Liver (tissue), 9 donors: ENCODE measurements around the gene ETV3. TPM values are rescaled to one million over a fixed set of nuclear protein-coding genes. Genes with fewer than 3 reads are reported as not detected.

Source experiments
- DNase-seq: peaks from one replicate; pipeline ENCODE4 v3.0.0-alpha.2; 2017; ENCODE audit warnings: low spot score
- H3K27ac ChIP-seq, 2 donors: one replicate each; pipeline ENCODE4 v1.7.0; 2013; ENCODE audit warnings: inconsistent platforms in 2 of 2, low read length in 2 of 2, control low read depth in 1 of 2, low read depth in 1 of 2, mild to moderate bottlenecking in 1 of 2
- H3K27me3 ChIP-seq, 4 donors: one replicate each; pipeline versions ENCODE4 v1.6.1 to v1.7.0; 2013; ENCODE audit warnings: low read length in 3 of 4, inconsistent platforms in 1 of 4, mild to moderate bottlenecking in 1 of 4, moderate library complexity in 1 of 4; ENCODE audit not compliant: control insufficient read depth in 4 of 4, insufficient read depth in 4 of 4
- H3K36me3 ChIP-seq, 4 donors: one replicate each; pipeline versions ENCODE4 v1.6.1 to v1.7.0; 2013; ENCODE audit warnings: low read length in 3 of 4, mild to moderate bottlenecking in 3 of 4, low read depth in 1 of 4, moderate library complexity in 1 of 4; ENCODE audit not compliant: control insufficient read depth in 4 of 4, insufficient read depth in 3 of 4
- H3K4me1 ChIP-seq, 4 donors: one replicate each; pipeline versions ENCODE4 v1.6.1 to v1.7.0; 2013; ENCODE audit warnings: low read length in 3 of 4, mild to moderate bottlenecking in 3 of 4, moderate library complexity in 1 of 4; ENCODE audit not compliant: control insufficient read depth in 4 of 4, insufficient read depth in 4 of 4
- H3K4me3 ChIP-seq, 3 donors: one replicate each; pipeline versions ENCODE4 v1.6.1 to v1.7.0; 2013; ENCODE audit warnings: low read length in 3 of 3, control low read depth in 1 of 3, low read depth in 1 of 3, mild to moderate bottlenecking in 1 of 3
- H3K9ac ChIP-seq, 2 donors: one replicate each; pipeline ENCODE4 v1.7.0; 2013; ENCODE audit warnings: low read length in 2 of 2, mild to moderate bottlenecking in 2 of 2, moderate library complexity in 2 of 2, control low read depth in 1 of 2, low read depth in 1 of 2
- H3K9me3 ChIP-seq, 4 donors: one replicate each; pipeline versions ENCODE4 v1.6.1 to v1.7.0; 2013; ENCODE audit warnings: low read length in 3 of 4; ENCODE audit not compliant: control insufficient read depth in 4 of 4
- CTCF ChIP-seq: fragments of 150-350 bp; IDR thresholded peaks from 2 replicates; pipeline ENCODE4 v1.5.1; 2017; ENCODE audit warnings: improper control_type of control experiment, low read depth, low read length; ENCODE audit not compliant: missing input control
- FOXA1 ChIP-seq: IDR thresholded peaks from 2 replicates; pipeline ENCODE4 v1.6.1; 2016; ENCODE audit warnings: antibody characterized with exemption
- FOXA2 ChIP-seq: IDR thresholded peaks from 2 replicates; pipeline ENCODE4 v1.6.1; 2016; ENCODE audit warnings: antibody characterized with exemption
- GABPA ChIP-seq, 2 donors: IDR thresholded peaks in 1 of 2; conservative IDR thresholded peaks in 1 of 2; 2 replicates each; pipeline ENCODE4 v1.6.1; 2016; ENCODE audit warnings: antibody characterized with exemption in 2 of 2, mild to moderate bottlenecking in 1 of 2, moderate library complexity in 1 of 2
- HNF4A ChIP-seq, 2 donors: conservative IDR thresholded peaks; 2 replicates each; pipeline ENCODE4 v1.6.1; 2016; ENCODE audit warnings: antibody characterized with exemption in 2 of 2, mild to moderate bottlenecking in 2 of 2
- HNF4G ChIP-seq: IDR thresholded peaks from 2 replicates; pipeline ENCODE4 v1.6.1; 2016; ENCODE audit warnings: antibody characterized with exemption
- JUND ChIP-seq, 2 donors: IDR thresholded peaks; 2 replicates each; pipeline ENCODE4 v1.6.1; 2016; ENCODE audit warnings: antibody characterized with exemption in 2 of 2
- NR2F2 ChIP-seq: IDR thresholded peaks from 2 replicates; pipeline ENCODE4 v1.6.1; 2016; ENCODE audit warnings: antibody characterized with exemption
- RAD21 ChIP-seq, 2 donors: IDR thresholded peaks; 2 replicates each; pipeline ENCODE4 v1.6.1; 2016; ENCODE audit warnings: antibody characterized with exemption in 2 of 2, mild to moderate bottlenecking in 2 of 2
- REST ChIP-seq: IDR thresholded peaks from 2 replicates; pipeline ENCODE4 v1.6.1; 2016; ENCODE audit warnings: antibody characterized with exemption, mild to moderate bottlenecking
- RXRA ChIP-seq, 2 donors: IDR thresholded peaks; 2 replicates each; pipeline ENCODE4 v1.6.1; 2017 to 2018; ENCODE audit warnings: antibody characterized with exemption in 2 of 2, mild to moderate bottlenecking in 1 of 2
- SP1 ChIP-seq: IDR thresholded peaks from 2 replicates; pipeline ENCODE4 v1.6.1; 2018; ENCODE audit warnings: antibody characterized with exemption, mild to moderate bottlenecking
- TAF1 ChIP-seq: conservative IDR thresholded peaks from 2 replicates; pipeline ENCODE4 v1.6.1; 2016; ENCODE audit warnings: antibody characterized with exemption, mild to moderate bottlenecking
- WGBS: extraction: QIAGEN DNeasy Blood & Tissue Kit; methylation state at CpG from one replicate; pipeline ENCODE4 v1.1.7; 2013; 5-methylcytosine and 5-hydroxymethylcytosine counted together
- polyA plus RNA-seq, 2 donors: library from polyadenylated mRNA; stranded (reverse) in 1 of 2; unstranded in 1 of 2; fragments of 200-250 nt in 1 of 2; fragments of >200 nt in 1 of 2; fragmentation: Nextera tagmentation in 1 of 2; extraction: Ambion mirVana in 1 of 2; gene quantifications; one replicate each; pipeline versions ENCODE4 v1.2.1 to v1.2.3, GENCODE V29; 2013 to 2015
- total RNA-seq, 2 donors: library from RNA; depleted of rRNA; stranded (reverse); fragments of >200 nt; gene quantifications; one replicate each; pipeline ENCODE4 v1.2.3, GENCODE V29; 2014
- donor health status: healthy.
- donor health status: healthy.
- donor health status: healthy.
- donor health status: healthy.
- donor health status: healthy.

The ETV3 gene
- total and polyA plus RNA-seq, 4 donors: 2.0 to 10.8 (median 5.3) TPM

DNA sequence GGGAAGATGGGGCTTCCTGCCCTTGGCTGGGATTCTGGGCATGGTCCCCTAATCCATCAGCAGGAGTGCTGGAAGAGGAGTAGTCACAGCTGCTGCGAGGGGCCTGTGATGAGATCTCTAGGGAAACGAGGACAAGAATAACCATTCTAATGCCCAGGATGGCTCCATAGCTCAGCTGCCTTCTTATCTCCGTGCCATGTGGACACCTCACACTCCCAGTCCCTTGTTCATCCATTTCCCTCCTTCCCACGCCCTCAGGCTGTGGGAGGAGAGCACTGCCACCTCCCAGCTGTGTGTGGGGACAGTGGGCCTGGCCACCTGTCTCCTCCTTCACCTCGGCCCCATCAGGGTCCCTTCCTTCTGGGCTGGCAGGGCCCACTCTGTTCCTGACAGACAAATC, 16.1 kb upstream of the ETV3 start:
- H3K27me3 ChIP-seq: no peaks in the 10 kb centered on the region
- H3K9me3 ChIP-seq: no peaks in the 10 kb centered on the region
- no peak overlapping the region for H3K4me3 ChIP-seq
- H3K27ac ChIP-seq: peak overlapping the region in 1 of 2 donors; percentile 10
- H3K9ac ChIP-seq: no peak overlapping the region
- 76% methylated on average over 5 of the region's 5 CpGs for WGBS
- H3K4me1 ChIP-seq: peaks cover 7 to 29% (median 23%) of the 10 kb centered on the region in 4 donors
- TF ChIP-seq CTCF (no peak), HNF4G (no peak), RXRA (IDR thresholded peaks at IDR 0.05) (no peak), FOXA2 (no peak), SP1 (no peak)
- H3K36me3 ChIP-seq: no peaks in the 10 kb centered on the region
- no peak for DNase-seq

DNA sequence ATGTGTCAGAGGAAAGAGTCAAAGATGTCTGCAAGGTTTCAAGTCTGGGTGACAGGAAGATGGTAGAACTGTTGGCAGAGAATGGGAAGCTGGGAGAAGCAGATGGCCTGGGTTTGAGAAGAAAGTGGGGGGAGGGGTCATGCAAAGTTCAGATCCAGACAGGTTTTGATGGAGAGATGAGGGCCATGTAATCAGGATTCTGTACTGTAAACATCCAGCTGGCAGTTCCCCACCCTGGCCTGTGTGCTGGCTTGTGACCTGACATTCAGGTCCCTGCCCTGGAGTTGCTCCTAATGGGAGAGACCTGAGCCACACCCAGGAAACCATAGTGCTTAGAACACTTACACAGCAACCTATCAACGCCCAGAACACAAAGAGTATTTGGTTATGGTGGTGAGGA, 15.6 kb upstream of the ETV3 start:
- Histone ChIP-seq H3K27me3 (no peaks in the 10 kb centered on the region), H3K9me3 (no peaks in the 10 kb centered on the region), H3K9ac (no peak overlapping the region), H3K4me3 (no peak overlapping the region), H3K4me1 (peaks cover 7 to 29% (median 23%) of the 10 kb centered on the region in 4 donors), H3K27ac (no peak overlapping the region), H3K36me3 (no peaks in the 10 kb centered on the region)
- no peak for DNase-seq
- WGBS: 38% methylated on average over 1 of the region's 1 CpG
- TF ChIP-seq FOXA1 (no peak), RXRA (IDR thresholded peaks at IDR 0.05) (peak; percentile 46 to 55), JUND (IDR thresholded peaks at IDR 0.05) (no peak)

DNA sequence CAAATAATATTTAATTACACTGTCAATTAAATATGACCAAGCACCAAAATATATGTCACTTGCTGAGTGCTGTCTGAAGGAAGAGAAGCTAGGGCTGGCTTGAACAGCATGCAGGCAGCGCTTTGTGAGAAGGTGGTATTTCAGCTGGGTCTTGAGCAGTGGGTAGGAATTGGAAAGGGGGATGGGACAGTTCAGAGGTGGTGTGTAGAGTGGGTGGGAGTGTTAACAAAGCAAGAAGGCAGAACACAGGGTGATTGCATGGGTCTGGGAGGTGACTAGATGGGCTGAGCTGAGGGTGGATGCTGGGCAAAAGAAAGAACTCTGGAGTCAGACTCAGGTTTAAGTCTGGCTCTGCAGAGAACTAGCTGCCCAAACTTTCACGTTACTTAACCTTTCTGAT, 14.3 kb upstream of the ETV3 start:
- Histone ChIP-seq H3K4me3 (no peak overlapping the region), H3K4me1 (peaks cover 7 to 29% (median 23%) of the 10 kb centered on the region in 4 donors), H3K27ac (no peak overlapping the region), H3K27me3 (no peaks in the 10 kb centered on the region), H3K9ac (no peak overlapping the region), H3K36me3 (no peaks in the 10 kb centered on the region), H3K9me3 (no peaks in the 10 kb centered on the region)
- no peak for DNase-seq
- TF ChIP-seq CTCF (no peak), REST (no peak), FOXA2 (no peak), NR2F2 (no peak), RXRA (IDR thresholded peaks at IDR 0.05) (no peak), JUND (IDR thresholded peaks at IDR 0.05) (no peak), HNF4G (no peak), TAF1 (no peak), GABPA (IDR thresholded peaks at IDR 0.05 in 1 of 2, conservative IDR thresholded peaks at IDR 0.05 in 1 of 2) (no peak), SP1 (no peak), FOXA1 (no peak), RAD21 (IDR thresholded peaks at IDR 0.05) (no peak), HNF4A (conservative IDR thresholded peaks at IDR 0.05) (no peak)
- 97% methylated on average over 2 of the region's 2 CpGs for WGBS
